GM19043 (cell line): Measurements from ENCODE around the gene GON7.
"Not testable (repeated sequence)": the region's sequence is repeated elsewhere in the genome, so short reads cannot be mapped to it uniquely, and the experiment has no call there.

Experiments
- ATAC-seq: cut with Tn5 transposase; IDR thresholded peaks from one replicate; pipeline ENCODE4 v1.9.1; 2021; ENCODE audit warnings: low read depth; ENCODE audit not compliant: unreplicated experiment

Gene GON7

GRCh38 chr14:93206793-93207467, at the start of gene GON7, which contains the start of gene UBR7:
GON7 (minus strand) TSS chr14:93207065; CDS start chr14:93207037, 28 bp downstream.
UBR7 (plus strand) TSS chr14:93207256; CDS start chr14:93207292, 36 bp downstream.
- peak; percentile 65 for ATAC-seq

- ATAC-seq, result no peak
Observed at GRCh38 chr14:93249128-93249831, 42.4 kb upstream of the GON7 start.

GRCh38 chr14:93246534-93246933, 39.7 kb upstream of the GON7 start:
- no peak for ATAC-seq

- ATAC-seq, result no peak
Observed at GRCh38 chr14:93245764-93246420, 39.0 kb upstream of the GON7 start.

GRCh38 chr14:93240678-93241000, 33.8 kb upstream of the GON7 start:
- ATAC-seq, result no peak

- ATAC-seq, result no peak
Observed at GRCh38 chr14:93239869-93240677, 33.2 kb upstream of the GON7 start.

- ATAC-seq, result no peak
Observed at GRCh38 chr14:93234798-93235197, 27.9 kb upstream of the GON7 start.

GRCh38 chr14:93233078-93233477, 26.2 kb upstream of the GON7 start:
- not testable (repeated sequence) for ATAC-seq

- no peak for ATAC-seq
Observed at GRCh38 chr14:93232159-93232558, 25.3 kb upstream of the GON7 start.

- ATAC-seq, result no peak
Observed at GRCh38 chr14:93231129-93231979, 24.5 kb upstream of the GON7 start.

- ATAC-seq, result no peak
Observed at GRCh38 chr14:93230539-93230938, 23.7 kb upstream of the GON7 start.

- ATAC-seq, result no peak
Observed at GRCh38 chr14:93228550-93228949, 21.7 kb upstream of the GON7 start.

- ATAC-seq, result no peak
Observed at GRCh38 chr14:93223565-93223964, 16.7 kb upstream of the GON7 start.

GRCh38 chr14:93220509-93220908, 13.6 kb upstream of the GON7 start:
- ATAC-seq, result no peak

GRCh38 chr14:93219103-93219726, 12.3 kb upstream of the GON7 start:
- ATAC-seq, result peak; percentile 74

- no peak for ATAC-seq
Observed at GRCh38 chr14:93214598-93214997, 7.7 kb upstream of the GON7 start.

GRCh38 chr14:93212432-93212831, 5.6 kb upstream of the GON7 start:
- ATAC-seq, result peak; percentile 76

- peak; percentile 30 for ATAC-seq
Observed at GRCh38 chr14:93207468-93208308, 823 bp upstream of the GON7 start.
